Measurements from ENCODE around the gene ZNF839. TPM values are rescaled to one million over a fixed set of nuclear protein-coding genes. Genes with fewer than 3 reads are reported as not detected.

Gene ZNF839
- total RNA-seq, 2 experiments from 2014 or later = 20.2 to 23.3 TPM

GRCh38 chr14:102335163-102335562 is 15.6 kb downstream of the ZNF839 start:
- BruUV-seq (replicated peaks) = no TSS peak
- Histone ChIP-seq H3K4me3 (ENCODE audit: low read depth, low read length, poor library complexity, severe bottlenecking) (no peak overlapping the region), H3K36me3 (ENCODE audit: insufficient read depth, low read length) (peaks cover 51% of the 10 kb centered on the region), H3K79me2 (ENCODE audit: insufficient read depth, low read depth, low read length) (no peaks in the 10 kb centered on the region), H3K4me2 (ENCODE audit: low read length) (no peak overlapping the region), H3K27ac (ENCODE audit: low read depth, low read length, poor library complexity, severe bottlenecking) (no peak overlapping the region), H4K20me1 (ENCODE audit: insufficient read depth, low read length) (no peaks in the 10 kb centered on the region), H3K9me2 (ENCODE audit: insufficient read depth, low read length) (no peaks in the 10 kb centered on the region), H2AFZ (ENCODE audit: low read length) (no peak overlapping the region), H3K9me3 (ENCODE audit: low read length) (no peaks in the 10 kb centered on the region), H3K4me1 (ENCODE audit: insufficient read depth, low read length, poor library complexity, severe bottlenecking) (peaks cover 8% of the 10 kb centered on the region)
- TF ChIP-seq CTCF (conservative IDR thresholded peaks at IDR 0.05; ENCODE audit: low read length) (no peak), EZH2phosphoT487 (IDR thresholded peaks at IDR 0.05; ENCODE audit: borderline replicate concordance, low read depth, low read length) (no peak)
- intact Hi-C loops (cut with micrococcal nuclease; ENCODE audit: unreplicated experiment) = no loop called here
- ChIA-PET POLR2A (no interaction called here), CTCF (ENCODE audit: unreplicated experiment) (no interaction called here)
- DNase-seq (ENCODE audit: low spot score) = no peak

GRCh38 chr14:102338724-102339123 is 19.2 kb downstream of the ZNF839 start:
- Histone ChIP-seq H2AFZ (ENCODE audit: low read length) (no peak overlapping the region), H4K20me1 (ENCODE audit: insufficient read depth, low read length) (no peaks in the 10 kb centered on the region), H3K9me2 (ENCODE audit: insufficient read depth, low read length) (no peaks in the 10 kb centered on the region), H3K9me3 (ENCODE audit: low read length) (no peaks in the 10 kb centered on the region), H3K79me2 (ENCODE audit: insufficient read depth, low read depth, low read length) (no peaks in the 10 kb centered on the region), H3K4me2 (ENCODE audit: low read length) (no peak overlapping the region), H3K36me3 (ENCODE audit: insufficient read depth, low read length) (peaks cover 69% of the 10 kb centered on the region), H3K27ac (ENCODE audit: low read depth, low read length, poor library complexity, severe bottlenecking) (no peak overlapping the region), H3K4me1 (ENCODE audit: insufficient read depth, low read length, poor library complexity, severe bottlenecking) (peaks cover 8% of the 10 kb centered on the region), H3K4me3 (ENCODE audit: low read depth, low read length, poor library complexity, severe bottlenecking) (no peak overlapping the region)
- TF ChIP-seq CTCF (conservative IDR thresholded peaks at IDR 0.05; ENCODE audit: low read length) = no peak
- TF ChIP-seq EZH2phosphoT487 (IDR thresholded peaks at IDR 0.05; ENCODE audit: borderline replicate concordance, low read depth, low read length) = no peak
- POLR2A ChIA-PET = interaction anchor here (0.6 kb wide), 1 partner anchor 1376 kb away, joined by 3 read pairs; no protein-coding TSS in a partner anchor
- BruUV-seq (replicated peaks) = no TSS peak
- intact Hi-C loops (cut with micrococcal nuclease; ENCODE audit: unreplicated experiment) = no loop called here
- no peak for DNase-seq (ENCODE audit: low spot score)
- CTCF ChIA-PET (ENCODE audit: unreplicated experiment) = interaction anchor here (0.6 kb wide), 1 partner anchor 23 kb away, joined by 3 read pairs; no protein-coding TSS in a partner anchor

GRCh38 chr14:102341566-102341965 is 22.0 kb downstream of the ZNF839 start:
- CTCF ChIA-PET (ENCODE audit: unreplicated experiment) = no interaction called here
- Histone ChIP-seq H2AFZ (ENCODE audit: low read length) (no peak overlapping the region), H4K20me1 (ENCODE audit: insufficient read depth, low read length) (no peaks in the 10 kb centered on the region), H3K4me3 (ENCODE audit: low read depth, low read length, poor library complexity, severe bottlenecking) (no peak overlapping the region), H3K36me3 (ENCODE audit: insufficient read depth, low read length) (peaks cover 65% of the 10 kb centered on the region), H3K27ac (ENCODE audit: low read depth, low read length, poor library complexity, severe bottlenecking) (no peak overlapping the region), H3K79me2 (ENCODE audit: insufficient read depth, low read depth, low read length) (no peaks in the 10 kb centered on the region), H3K4me1 (ENCODE audit: insufficient read depth, low read length, poor library complexity, severe bottlenecking) (no peaks in the 10 kb centered on the region), H3K9me2 (ENCODE audit: insufficient read depth, low read length) (no peaks in the 10 kb centered on the region), H3K9me3 (ENCODE audit: low read length) (no peaks in the 10 kb centered on the region), H3K4me2 (ENCODE audit: low read length) (no peak overlapping the region)
- TF ChIP-seq CTCF (conservative IDR thresholded peaks at IDR 0.05; ENCODE audit: low read length) (no peak), EZH2phosphoT487 (IDR thresholded peaks at IDR 0.05; ENCODE audit: borderline replicate concordance, low read depth, low read length) (no peak)
- intact Hi-C loops (cut with micrococcal nuclease; ENCODE audit: unreplicated experiment) = no loop called here
- POLR2A ChIA-PET = no interaction called here
- DNase-seq (ENCODE audit: low spot score) = no peak
- no TSS peak for BruUV-seq (replicated peaks)
